CD8-positive, alpha-beta memory T cell (primary cell): Measurements from ENCODE around the gene PITRM1. TPM values are rescaled to one million over a fixed set of nuclear protein-coding genes. Genes with fewer than 3 reads are reported as not detected.

ENCODE experiments used
- CTCF ChIA-PET: fragments of 350-600 bp; sonication (Branson Sonifier 250); formaldehyde crosslinking; loops from one replicate; lab custom pipeline; 2021; ENCODE audit warnings: antibody characterized with exemption; lab: Charles Lee
- POLR2A ChIA-PET: fragments of 350-600 bp; sonication (Branson Sonifier 250); formaldehyde crosslinking; loops from one replicate; lab custom pipeline; 2021; ENCODE audit warnings: antibody characterized with exemption; lab: Charles Lee
- DNase-seq, 5 donors: peaks; one replicate each; pipeline versions ENCODE4 v3.0.0 to v3.0.0-alpha.2; 2020 to 2022; ENCODE audit warnings: mixed read lengths in 1 of 5
- H3K27ac ChIP-seq: one replicate; pipeline ENCODE4 v1.7.0; 2013; ENCODE audit warnings: low read depth, mild to moderate bottlenecking, low read length, moderate library complexity
- H3K27me3 ChIP-seq: 2 replicates; pipeline ENCODE4 v1.7.0; 2013; ENCODE audit warnings: low read length, mild to moderate bottlenecking; ENCODE audit not compliant: insufficient read depth, poor library complexity, severe bottlenecking
- H3K36me3 ChIP-seq: 2 replicates; pipeline ENCODE4 v1.7.0; 2013; ENCODE audit warnings: mild to moderate bottlenecking, low read length, moderate library complexity; ENCODE audit not compliant: insufficient read depth
- H3K4me1 ChIP-seq: 2 replicates; pipeline ENCODE4 v1.7.0; 2013; ENCODE audit warnings: mild to moderate bottlenecking, low read length, moderate library complexity; ENCODE audit not compliant: insufficient read depth
- H3K4me3 ChIP-seq: 2 replicates; pipeline ENCODE4 v1.7.0; 2013; ENCODE audit warnings: mild to moderate bottlenecking, low read length
- H3K9me3 ChIP-seq: 2 replicates; pipeline ENCODE4 v1.7.0; 2013; ENCODE audit warnings: mild to moderate bottlenecking, low read length
- H3K27ac Mint-ChIP-seq, 8 donors: one replicate each; pipeline ENCODE4 v1.8.0; 2020 to 2021; ENCODE audit warnings: mixed read lengths in 8 of 8, mild to moderate bottlenecking in 6 of 8, inconsistent platforms in 3 of 8, moderate library complexity in 3 of 8
- H3K27me3 Mint-ChIP-seq, 2 donors: one replicate each; pipeline ENCODE4 v1.8.0; 2020 to 2021; ENCODE audit warnings: mixed read lengths in 2 of 2, mild to moderate bottlenecking in 1 of 2, moderate library complexity in 1 of 2
- H3K36me3 Mint-ChIP-seq, 3 donors: one replicate each; pipeline ENCODE4 v1.8.0; 2020 to 2021; ENCODE audit warnings: mixed read lengths in 3 of 3, inconsistent platforms in 1 of 3, mild to moderate bottlenecking in 1 of 3
- H3K4me1 Mint-ChIP-seq, 3 donors: one replicate each; pipeline ENCODE4 v1.8.0; 2020 to 2021; ENCODE audit warnings: mixed read lengths in 3 of 3, inconsistent platforms in 1 of 3, mild to moderate bottlenecking in 1 of 3
- H3K4me3 Mint-ChIP-seq, 7 donors: one replicate each; pipeline ENCODE4 v1.8.0; 2020 to 2021; ENCODE audit warnings: mixed read lengths in 7 of 7, mild to moderate bottlenecking in 6 of 7, moderate library complexity in 4 of 7, inconsistent platforms in 2 of 7
- H3K9me3 Mint-ChIP-seq, 5 donors: one replicate each; pipeline ENCODE4 v1.8.0; 2020 to 2022; ENCODE audit warnings: mixed read lengths in 5 of 5, mild to moderate bottlenecking in 3 of 5, moderate library complexity in 2 of 5, inconsistent platforms in 1 of 5
- polyA plus RNA-seq: library from polyadenylated mRNA; unstranded; fragments of 300-500 nt; fragmentation: Illumina TruSeq; gene quantifications from one replicate; pipeline ENCODE4 v1.2.3, GENCODE V29; 2021
- total RNA-seq, 2 experiments: library from RNA; stranded (reverse); gene quantifications; one replicate each; pipeline ENCODE4 v1.2.3, GENCODE V29; 2021

Gene PITRM1
- total and polyA plus RNA-seq, 3 experiments from 2014 or later = 49.1 to 132 (median 132) TPM

GRCh38 chr10:3135006-3135405 is 37.6 kb downstream of the PITRM1 start:
- H3K27me3 Mint-ChIP-seq = no peaks in the 10 kb centered on the region
- Histone ChIP-seq H3K36me3 (peaks cover 54% of the 10 kb centered on the region), H3K27ac (no peak overlapping the region), H3K27me3 (no peaks in the 10 kb centered on the region), H3K4me1 (no peaks in the 10 kb centered on the region), H3K9me3 (no peaks in the 10 kb centered on the region), H3K4me3 (no peak overlapping the region)
- POLR2A ChIA-PET = no interaction called here
- H3K27ac Mint-ChIP-seq = peak overlapping the region in 3 of 8 donors; percentile 27 to 69 (median 39)
- H3K4me3 Mint-ChIP-seq = no peak overlapping the region
- peaks cover 15 to 92% (median 24%) of the 10 kb centered on the region in 3 donors for H3K36me3 Mint-ChIP-seq
- DNase-seq = no peak
- no peaks in the 10 kb centered on the region for H3K4me1 Mint-ChIP-seq
- CTCF ChIA-PET = no interaction called here
- no peaks in the 10 kb centered on the region for H3K9me3 Mint-ChIP-seq

GRCh38 chr10:3133948-3134347 is 38.6 kb downstream of the PITRM1 start:
- no peaks in the 10 kb centered on the region for H3K27me3 ChIP-seq
- CTCF ChIA-PET = no interaction called here
- no peak overlapping the region for H3K4me3 ChIP-seq
- POLR2A ChIA-PET = no interaction called here
- DNase-seq = no peak
- Mint-ChIP-seq H3K4me3 (no peak overlapping the region), H3K27me3 (no peaks in the 10 kb centered on the region), H3K4me1 (no peaks in the 10 kb centered on the region), H3K27ac (peak overlapping the region in 2 of 8 donors; percentile 64 to 83), H3K36me3 (peaks cover 10 to 90% (median 24%) of the 10 kb centered on the region in 3 donors), H3K9me3 (no peaks in the 10 kb centered on the region)
- peaks cover 45% of the 10 kb centered on the region for H3K36me3 ChIP-seq
- no peaks in the 10 kb centered on the region for H3K4me1 ChIP-seq
- H3K9me3 ChIP-seq = no peaks in the 10 kb centered on the region
- H3K27ac ChIP-seq = no peak overlapping the region

- no peak overlapping the region for H3K4me3 ChIP-seq
- POLR2A ChIA-PET = no interaction called here
- Mint-ChIP-seq H3K9me3 (no peaks in the 10 kb centered on the region), H3K27me3 (no peaks in the 10 kb centered on the region), H3K36me3 (peaks cover 5 to 85% (median 23%) of the 10 kb centered on the region in 3 donors), H3K4me3 (no peak overlapping the region), H3K4me1 (no peaks in the 10 kb centered on the region), H3K27ac (peak overlapping the region in 2 of 8 donors; percentile 76 to 90)
- peaks cover 38% of the 10 kb centered on the region for H3K36me3 ChIP-seq
- no peaks in the 10 kb centered on the region for H3K9me3 ChIP-seq
- H3K27me3 ChIP-seq = no peaks in the 10 kb centered on the region
- H3K27ac ChIP-seq = no peak overlapping the region
- no peak for DNase-seq
- CTCF ChIA-PET = no interaction called here
- H3K4me1 ChIP-seq = no peaks in the 10 kb centered on the region
These were observed 40.3 kb downstream of the PITRM1 start for GRCh38 chr10:3132036-3133025.

DNA sequence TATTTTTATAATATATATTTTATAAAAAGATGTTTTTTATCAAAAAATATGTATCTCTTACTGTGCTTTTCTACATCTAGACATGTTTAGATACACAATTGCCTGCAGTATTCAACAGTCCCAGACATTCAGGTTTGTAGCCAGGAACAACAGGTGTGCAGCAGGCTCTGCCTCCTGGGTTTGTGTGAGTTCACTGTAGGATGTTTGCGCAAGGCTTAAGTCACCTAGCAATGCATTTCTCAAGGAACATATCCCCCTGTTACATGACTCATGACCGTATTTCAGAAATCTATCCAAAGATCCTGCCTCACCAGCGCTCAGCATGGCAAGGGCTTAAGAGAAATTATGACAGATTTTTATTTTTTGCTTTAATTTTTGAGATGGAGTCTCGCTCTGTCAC is 41.5 kb downstream of the PITRM1 start:
- H3K36me3 ChIP-seq = peaks cover 32% of the 10 kb centered on the region
- H3K4me3 ChIP-seq = no peak overlapping the region
- H3K27ac Mint-ChIP-seq = peak overlapping the region in 1 of 8 donors; percentile 17
- H3K27ac ChIP-seq = no peak overlapping the region
- no peaks in the 10 kb centered on the region for H3K4me1 Mint-ChIP-seq
- H3K4me3 Mint-ChIP-seq = no peak overlapping the region
- H3K9me3 ChIP-seq = no peaks in the 10 kb centered on the region
- peaks cover 5 to 77% (median 23%) of the 10 kb centered on the region in 3 donors for H3K36me3 Mint-ChIP-seq
- H3K4me1 ChIP-seq = no peaks in the 10 kb centered on the region
- no peak for DNase-seq
- H3K9me3 Mint-ChIP-seq = no peaks in the 10 kb centered on the region
- CTCF ChIA-PET = no interaction called here
- H3K27me3 Mint-ChIP-seq = no peaks in the 10 kb centered on the region
- no peaks in the 10 kb centered on the region for H3K27me3 ChIP-seq
- POLR2A ChIA-PET = no interaction called here

- H3K27me3 ChIP-seq = no peaks in the 10 kb centered on the region
- no peak overlapping the region for H3K4me3 ChIP-seq
- no peaks in the 10 kb centered on the region for H3K9me3 ChIP-seq
- no peak for DNase-seq
- no peak overlapping the region for H3K27ac ChIP-seq
- peaks cover 0 to 77% (median 22%) of the 10 kb centered on the region in 3 donors for H3K36me3 Mint-ChIP-seq
- H3K9me3 Mint-ChIP-seq = no peaks in the 10 kb centered on the region
- ChIA-PET CTCF (no interaction called here), POLR2A (no interaction called here)
- H3K4me1 ChIP-seq = no peaks in the 10 kb centered on the region
- no peak overlapping the region for H3K4me3 Mint-ChIP-seq
- peaks cover 21% of the 10 kb centered on the region for H3K36me3 ChIP-seq
- no peaks in the 10 kb centered on the region for H3K4me1 Mint-ChIP-seq
- no peak overlapping the region for H3K27ac Mint-ChIP-seq
- no peaks in the 10 kb centered on the region for H3K27me3 Mint-ChIP-seq
These were observed 42.8 kb downstream of the PITRM1 start for GRCh38 chr10:3129581-3130340.

GRCh38 chr10:3128379-3129130 is 44.0 kb downstream of the PITRM1 start:
- ChIA-PET POLR2A (no interaction called here), CTCF (no interaction called here)
- H3K27me3 Mint-ChIP-seq = no peaks in the 10 kb centered on the region
- Histone ChIP-seq H3K9me3 (no peaks in the 10 kb centered on the region), H3K27ac (no peak overlapping the region), H3K36me3 (peaks cover 11% of the 10 kb centered on the region), H3K4me3 (no peak overlapping the region), H3K4me1 (no peaks in the 10 kb centered on the region), H3K27me3 (no peaks in the 10 kb centered on the region)
- H3K27ac Mint-ChIP-seq = no peak overlapping the region
- H3K9me3 Mint-ChIP-seq = no peaks in the 10 kb centered on the region
- no peaks in the 10 kb centered on the region for H3K4me1 Mint-ChIP-seq
- peaks cover 0 to 74% (median 16%) of the 10 kb centered on the region in 3 donors for H3K36me3 Mint-ChIP-seq
- no peak for DNase-seq
- H3K4me3 Mint-ChIP-seq = no peak overlapping the region

GRCh38 chr10:3127921-3128320 is 44.7 kb downstream of the PITRM1 start:
- peaks cover 10% of the 10 kb centered on the region for H3K36me3 ChIP-seq
- Mint-ChIP-seq H3K4me3 (no peak overlapping the region), H3K27ac (no peak overlapping the region), H3K4me1 (no peaks in the 10 kb centered on the region), H3K36me3 (peaks cover 0 to 76% (median 19%) of the 10 kb centered on the region in 3 donors), H3K27me3 (no peaks in the 10 kb centered on the region), H3K9me3 (no peaks in the 10 kb centered on the region)
- H3K4me1 ChIP-seq = no peaks in the 10 kb centered on the region
- no peaks in the 10 kb centered on the region for H3K27me3 ChIP-seq
- no peak overlapping the region for H3K27ac ChIP-seq
- CTCF ChIA-PET = no interaction called here
- DNase-seq = no peak
- H3K9me3 ChIP-seq = no peaks in the 10 kb centered on the region
- POLR2A ChIA-PET = no interaction called here
- H3K4me3 ChIP-seq = no peak overlapping the region
